OCI-LY1 (cell line): ENCODE measurements around the gene BCAN.

Experiments
- CTCF ChIP-seq: fragments of 200-600 bp; sonication (generic), shearing (Covaris generic); IDR thresholded peaks from 2 replicates; pipeline ENCODE4 v1.5.1; 2017; ENCODE audit warnings: mild to moderate bottlenecking, antibody characterized with exemption, low read length, moderate library complexity, mixed read lengths
- EZH2 ChIP-seq: fragments of 200-600 bp; sonication (generic), shearing (Covaris generic); IDR thresholded peaks from 2 replicates; pipeline ENCODE4 v1.8.0; 2017; ENCODE audit warnings: borderline replicate concordance, mixed run types, mild to moderate bottlenecking, antibody characterized with exemption, low read length, moderate library complexity, mixed read lengths

- TF ChIP-seq CTCF (peak; percentile 77), EZH2 (no peak)
These were observed 47.4 kb downstream of the BCAN start for GRCh38 chr1:156689035-156689952.
